GM19035 (cell line): Measurements from ENCODE around the gene GPANK1.

Experiments
- ATAC-seq: cut with Tn5 transposase; IDR thresholded peaks from one replicate; pipeline ENCODE4 v1.9.1; 2021; ENCODE audit not compliant: unreplicated experiment

The GPANK1 gene

DNA sequence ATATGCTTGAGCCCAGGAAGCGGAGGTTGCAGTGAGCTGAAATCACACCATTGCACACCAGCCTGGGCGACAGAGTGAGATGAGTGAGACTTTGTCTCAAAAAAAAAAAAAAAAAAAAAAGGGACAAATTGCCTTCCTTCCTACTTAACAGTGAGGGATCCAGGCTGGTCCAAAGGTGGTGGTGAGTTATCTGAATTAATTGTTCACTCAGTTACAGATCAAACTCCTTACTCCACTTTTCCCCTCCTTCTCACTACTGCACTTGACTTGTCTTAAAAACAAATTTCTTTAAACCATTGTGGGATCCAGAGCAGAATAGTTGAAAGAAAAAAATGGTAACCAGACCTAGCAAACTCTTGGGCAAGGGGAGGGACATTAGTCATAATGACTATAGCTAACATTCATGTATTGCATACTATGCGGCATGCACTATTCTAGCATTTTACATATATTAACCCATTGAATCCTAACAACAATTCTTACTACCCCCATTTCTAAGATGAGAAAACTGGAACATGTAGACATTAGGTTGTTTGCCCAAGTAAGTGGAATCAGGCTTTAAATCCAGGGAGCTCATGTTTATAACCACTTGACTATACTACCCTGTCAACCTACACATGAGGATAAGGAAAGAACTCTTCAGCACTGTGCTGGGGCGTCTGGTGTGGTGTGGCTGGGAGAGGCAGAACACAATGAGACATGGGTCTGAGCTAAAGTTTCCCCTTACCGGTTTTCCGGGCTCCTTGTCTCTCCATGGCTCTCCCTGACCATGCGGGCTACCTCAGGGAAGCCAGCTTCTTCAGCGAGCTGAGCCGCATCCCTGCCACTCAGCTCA, 1.5 kb downstream of the GPANK1 start:
- no peak for ATAC-seq

GRCh38 chr6:31662124-31662723, 2.6 kb downstream of the GPANK1 start:
- ATAC-seq: no peak

DNA sequence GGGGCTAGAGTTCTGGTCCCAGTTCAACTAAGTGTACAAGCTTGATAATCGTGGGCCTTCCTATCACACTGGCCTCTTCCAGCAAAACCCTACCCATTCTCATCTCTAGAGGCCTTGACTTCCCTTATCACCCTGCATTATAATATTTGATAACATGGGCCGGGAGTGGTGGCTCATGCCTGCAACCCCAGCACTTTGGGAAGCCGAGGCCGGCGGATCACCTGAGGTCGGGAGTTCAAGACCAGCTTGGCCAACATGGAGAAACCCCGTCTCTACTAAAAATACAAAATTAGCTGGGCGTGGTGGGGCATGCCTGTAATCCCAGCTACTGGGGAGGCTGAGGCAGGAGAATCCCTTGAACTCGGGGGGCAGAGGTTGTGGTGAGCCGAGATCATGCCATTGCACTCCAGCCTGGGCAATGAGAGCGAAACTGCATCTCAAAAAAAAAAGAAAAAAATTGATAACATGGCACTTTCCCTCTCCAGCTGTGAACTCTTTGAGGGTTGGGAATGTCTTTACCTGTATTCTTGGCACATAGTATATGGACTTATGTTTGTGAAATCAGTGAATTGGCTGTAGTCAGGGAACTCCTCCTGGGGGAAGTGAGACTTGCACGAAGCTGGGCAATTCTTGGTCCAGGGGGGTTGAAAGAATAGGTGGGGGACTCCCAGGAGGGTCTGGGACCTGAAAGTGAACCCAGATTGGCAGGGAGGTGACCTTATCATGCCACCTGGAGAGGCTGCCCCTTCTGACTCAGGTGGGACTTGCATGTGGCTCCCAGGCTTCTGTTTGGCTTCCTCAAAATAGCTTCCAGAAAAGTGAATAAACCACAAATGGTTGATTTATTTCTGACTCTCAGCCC, 3.3 kb downstream of the GPANK1 start:
- no peak for ATAC-seq

DNA sequence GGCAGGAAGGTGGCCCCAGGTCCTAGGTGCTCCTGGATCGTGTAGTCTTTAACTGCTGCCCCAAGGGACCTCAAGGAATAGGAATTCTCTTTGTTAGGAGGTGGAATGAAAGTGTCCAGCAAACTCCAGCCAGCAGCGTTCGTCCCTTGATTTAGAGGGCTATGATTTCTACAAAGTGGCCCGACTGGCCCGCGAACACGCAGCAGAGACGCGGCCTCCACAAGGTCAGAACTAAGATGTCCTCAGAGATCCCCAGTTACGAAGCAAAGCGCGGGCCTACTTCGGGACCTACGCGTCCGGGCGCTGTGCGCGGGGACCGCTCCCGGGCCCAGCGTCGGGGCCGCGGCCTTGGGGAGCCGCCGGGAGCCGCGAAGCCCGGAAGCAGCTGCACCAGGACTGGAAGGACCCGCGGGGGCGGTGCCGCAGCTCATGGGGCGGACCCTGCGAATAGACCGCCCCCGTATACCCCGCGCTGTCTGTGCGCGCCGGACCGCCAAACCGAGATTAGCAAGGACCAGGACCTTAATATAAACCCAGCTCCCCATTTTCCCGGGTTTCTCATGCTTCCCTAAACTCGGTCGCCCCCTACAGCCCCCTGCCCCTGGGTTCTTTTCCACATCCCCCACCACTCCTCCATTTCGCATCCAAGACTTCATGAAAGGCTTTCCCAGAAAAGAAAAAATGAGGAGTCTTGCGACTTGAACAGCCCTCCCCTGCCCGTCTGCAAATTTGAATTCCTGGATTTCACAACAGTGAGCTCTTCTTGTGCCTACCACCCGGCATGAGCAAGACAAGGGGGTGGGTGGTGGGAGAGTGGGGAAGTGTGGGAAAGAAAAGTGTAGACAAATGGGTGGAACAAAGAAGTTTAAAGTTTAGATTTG, 4.2 kb downstream of the GPANK1 start, which contains the start of gene C6orf47:
Gene C6orf47 (minus strand): TSS at position 398 of the 881 bp plus-strand sequence. CDS start 831 bp downstream, outside the sequence.
- ATAC-seq: peak; percentile 44

- peak; percentile 9 for ATAC-seq
These were observed 5.0 kb downstream of the GPANK1 start for GRCh38 chr6:31659649-31660380.

GRCh38 chr6:31658983-31659648, 5.7 kb downstream of the GPANK1 start:
- no peak for ATAC-seq

- no peak for ATAC-seq
These were observed 6.6 kb downstream of the GPANK1 start for GRCh38 chr6:31658158-31658688.

GRCh38 chr6:31657406-31658157, 7.2 kb downstream of the GPANK1 start:
- no peak for ATAC-seq

DNA sequence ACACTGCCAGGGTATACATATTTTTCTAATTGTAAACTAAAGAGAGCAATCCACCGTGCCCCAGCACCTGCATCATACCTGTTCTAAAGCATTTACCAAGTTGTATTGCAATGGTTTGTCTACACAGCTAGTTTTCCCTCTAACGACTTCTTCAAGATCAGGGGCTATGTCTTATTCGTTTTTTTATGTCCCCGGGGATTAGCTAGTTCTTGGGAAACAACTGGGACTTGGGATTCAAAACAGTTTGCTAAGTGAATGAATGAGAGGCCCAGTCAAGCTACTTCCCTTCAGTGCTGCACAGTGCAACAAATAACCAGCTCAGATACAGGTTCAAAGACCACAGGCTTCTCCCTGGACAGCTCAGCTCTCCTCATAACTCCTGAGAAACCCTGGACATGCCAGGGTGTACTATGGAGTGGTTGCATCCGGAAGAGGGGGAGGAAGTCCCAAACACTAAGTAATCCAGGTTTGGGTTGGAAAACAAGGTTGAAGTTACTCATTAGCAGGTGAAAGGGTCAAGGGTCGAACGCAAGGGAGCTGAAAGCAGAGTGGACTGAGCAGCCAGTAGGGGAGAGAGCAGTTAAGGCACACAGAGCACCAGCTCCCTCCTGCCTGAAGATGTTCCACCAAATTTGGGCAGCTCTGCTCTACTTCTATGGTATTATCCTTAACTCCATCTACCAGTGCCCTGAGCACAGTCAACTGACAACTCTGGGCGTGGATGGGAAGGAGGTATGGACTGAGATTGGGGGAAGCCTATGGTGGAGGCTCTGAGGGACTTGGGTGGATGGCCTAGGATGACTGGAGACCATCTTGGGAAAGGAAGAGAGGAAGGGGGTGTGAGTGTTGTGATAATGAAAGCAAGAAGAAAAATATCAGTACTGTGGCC, 9.2 kb downstream of the GPANK1 start, which contains the start of gene APOM:
Gene APOM (plus strand): TSS at position 546 of the 889 bp plus-strand sequence. CDS start 73 bp downstream, at position 619.
- no peak for ATAC-seq

- no peak for ATAC-seq
These were observed 10.0 kb downstream of the GPANK1 start for GRCh38 chr6:31654574-31655348.

- ATAC-seq: peak; percentile 59
These were observed 11.7 kb downstream of the GPANK1 start for GRCh38 chr6:31652925-31653724.

DNA sequence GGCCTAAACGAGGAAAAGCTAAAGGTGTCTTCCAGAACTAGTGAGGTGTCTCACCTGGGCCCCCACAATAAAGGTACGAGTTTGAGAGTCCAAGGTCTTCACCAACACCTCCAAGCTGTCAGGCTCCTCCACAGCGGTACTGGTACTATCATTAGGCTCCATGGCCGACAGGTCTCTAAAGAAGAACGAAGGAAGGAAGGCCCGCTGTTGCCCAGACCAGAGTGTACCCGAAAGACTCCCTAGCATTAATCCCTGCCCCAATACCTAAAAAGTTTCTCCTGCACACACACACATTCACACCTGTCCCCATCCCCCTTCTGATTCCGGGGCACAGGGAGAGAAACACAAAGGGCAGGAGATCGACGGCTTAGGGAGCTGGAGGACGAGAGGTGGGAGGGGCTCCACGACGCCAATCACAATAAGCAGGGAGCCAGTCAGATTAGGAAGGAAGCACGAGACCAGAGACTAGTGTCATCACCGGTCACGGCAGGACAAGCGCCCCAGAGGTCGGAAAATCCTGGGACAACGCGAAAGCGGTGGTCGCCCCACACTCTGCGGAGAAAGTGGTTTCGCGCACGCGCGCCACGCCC, 13.1 kb downstream of the GPANK1 start:
- ATAC-seq: peak; percentile 19

GRCh38 chr6:31645325-31645724, 19.5 kb downstream of the GPANK1 start:
- no peak for ATAC-seq

- ATAC-seq: no peak
These were observed 20.9 kb downstream of the GPANK1 start for GRCh38 chr6:31643818-31644454.
